AG04450 (cell line): ENCODE measurements around the gene MMP24. TPM values are rescaled to one million over a fixed set of nuclear protein-coding genes. Genes with fewer than 3 reads are reported as not detected.

Experiments
- CTCF ChIA-PET: fragments of 300-600, 350-600 bp; formaldehyde crosslinking; extraction: SDS; loops from one replicate; lab custom pipeline; 2022; ENCODE audit warnings: antibody characterized with exemption, inconsistent platforms; lab: Charles Lee
- POLR2A ChIA-PET: fragments of 350-600 bp; formaldehyde crosslinking; extraction: SDS; loops from one replicate; lab custom pipeline; 2021; ENCODE audit warnings: antibody characterized with exemption, inconsistent platforms; lab: Yijun Ruan, JAX
- DNase-seq: peaks from one replicate; pipeline ENCODE4 v3.0.0-alpha.2; 2011; ENCODE audit warnings: low read depth, low spot score
- H3K27ac ChIP-seq: one replicate; pipeline ENCODE4 v1.5.1; 2012; ENCODE audit warnings: low read depth, low read length, control low read depth
- H3K27me3 ChIP-seq: one replicate; pipeline ENCODE4 v1.6.0; 2012; ENCODE audit warnings: low read length; ENCODE audit not compliant: control insufficient read depth, insufficient read depth
- H3K4me3 ChIP-seq: 2 replicates; pipeline ENCODE4 v1.5.1; 2011; ENCODE audit warnings: mild to moderate bottlenecking, low read depth, low read length, control low read depth
- H3K9me3 ChIP-seq: 2 replicates; pipeline ENCODE4 v1.5.1; 2012; ENCODE audit warnings: low read length; ENCODE audit not compliant: control insufficient read depth, insufficient read depth
- polyA plus RNA-seq: library from polyadenylated mRNA; depleted of rRNA; stranded (reverse); fragments of >200 nt; gene quantifications from 2 replicates; pipeline ENCODE4 v1.2.3, GENCODE V29; 2011
- TF ChIP-seq, protein P1 (sequence below): IDR thresholded peaks from 2 replicates; pipeline ENCODE4 v1.5.1; 2011; ENCODE audit warnings: low read depth, low read length, control low read depth, inconsistent platforms

Gene MMP24
- polyA plus RNA-seq, 1 experiment, result 0.40 TPM

DNA sequence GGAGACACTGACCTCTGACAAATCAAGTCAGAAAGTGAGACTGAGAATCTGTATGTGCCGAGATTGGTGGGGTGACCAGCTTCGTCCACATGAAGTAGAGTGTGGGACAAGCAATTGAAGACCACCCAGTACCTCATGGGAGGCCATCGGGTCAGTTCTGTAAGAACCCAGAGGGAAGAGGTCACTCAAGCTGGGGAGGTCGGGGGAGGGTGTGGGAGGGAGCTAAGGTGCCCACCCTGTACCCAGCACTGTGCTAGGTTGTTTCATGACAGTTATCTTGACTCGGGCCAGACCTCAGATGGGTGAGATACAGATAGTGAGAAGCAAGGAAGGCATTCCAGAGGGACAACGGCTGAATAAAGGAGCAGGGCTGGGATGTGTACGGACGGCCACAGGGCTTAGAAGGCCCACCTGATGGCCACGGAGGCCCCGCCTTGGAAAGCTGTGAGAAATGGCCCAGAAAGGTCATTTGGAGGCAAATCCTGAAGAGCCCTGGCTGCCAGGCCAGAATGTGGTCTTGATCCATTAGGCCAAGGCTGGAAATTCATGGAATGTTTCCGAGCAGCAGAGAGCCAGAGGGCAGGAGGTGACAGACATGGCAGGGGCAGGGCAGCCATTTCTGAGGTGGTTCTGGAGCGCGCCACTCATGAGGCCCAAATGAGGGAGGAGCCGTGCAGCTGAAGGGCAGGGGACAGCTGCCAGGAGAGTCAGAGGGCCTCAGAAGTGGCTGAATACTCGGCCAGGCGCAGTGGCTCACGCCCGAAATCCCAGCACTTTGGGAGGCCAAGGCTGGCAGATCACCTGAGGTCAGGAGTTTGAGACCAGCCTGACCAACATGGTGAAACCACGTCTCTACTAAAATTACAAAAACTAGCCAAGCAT is 43.8 kb downstream of the MMP24 start:
- Histone ChIP-seq H3K4me3 (no peak overlapping the region), H3K27me3 (no peaks in the 10 kb centered on the region), H3K27ac (no peak overlapping the region), H3K9me3 (no peaks in the 10 kb centered on the region; the same call in 1 of the 2 replicates)
- CTCF ChIA-PET, result interaction anchor here (0.6 to 4.8 kb wide), 11 partner anchors 12 to 256 kb away, joined by 3 to 37 read pairs (median 4); no protein-coding TSS in a partner anchor
- POLR2A ChIA-PET, result no interaction called here
- DNase-seq, result no peak
- TF ChIP-seq, protein P1, sequence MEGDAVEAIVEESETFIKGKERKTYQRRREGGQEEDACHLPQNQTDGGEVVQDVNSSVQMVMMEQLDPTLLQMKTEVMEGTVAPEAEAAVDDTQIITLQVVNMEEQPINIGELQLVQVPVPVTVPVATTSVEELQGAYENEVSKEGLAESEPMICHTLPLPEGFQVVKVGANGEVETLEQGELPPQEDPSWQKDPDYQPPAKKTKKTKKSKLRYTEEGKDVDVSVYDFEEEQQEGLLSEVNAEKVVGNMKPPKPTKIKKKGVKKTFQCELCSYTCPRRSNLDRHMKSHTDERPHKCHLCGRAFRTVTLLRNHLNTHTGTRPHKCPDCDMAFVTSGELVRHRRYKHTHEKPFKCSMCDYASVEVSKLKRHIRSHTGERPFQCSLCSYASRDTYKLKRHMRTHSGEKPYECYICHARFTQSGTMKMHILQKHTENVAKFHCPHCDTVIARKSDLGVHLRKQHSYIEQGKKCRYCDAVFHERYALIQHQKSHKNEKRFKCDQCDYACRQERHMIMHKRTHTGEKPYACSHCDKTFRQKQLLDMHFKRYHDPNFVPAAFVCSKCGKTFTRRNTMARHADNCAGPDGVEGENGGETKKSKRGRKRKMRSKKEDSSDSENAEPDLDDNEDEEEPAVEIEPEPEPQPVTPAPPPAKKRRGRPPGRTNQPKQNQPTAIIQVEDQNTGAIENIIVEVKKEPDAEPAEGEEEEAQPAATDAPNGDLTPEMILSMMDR, result no peak

- ChIA-PET POLR2A (no interaction called here), CTCF (interaction anchor here (0.7 to 4.8 kb wide), 4 partner anchors 126 to 176 kb away, joined by 3 to 37 read pairs (median 6); no protein-coding TSS in a partner anchor)
- TF ChIP-seq, protein P1, result no peak
- no peaks in the 10 kb centered on the region; the same call in 1 of the 2 replicates for H3K9me3 ChIP-seq
- no peak overlapping the region for H3K4me3 ChIP-seq
- H3K27me3 ChIP-seq, result no peaks in the 10 kb centered on the region
- no peak for DNase-seq
- no peak overlapping the region for H3K27ac ChIP-seq
Observed at GRCh38 chr20:35271073-35271882, 44.8 kb downstream of the MMP24 start.

GRCh38 chr20:35271904-35272303 is 45.4 kb downstream of the MMP24 start:
- ChIA-PET POLR2A (no interaction called here), CTCF (interaction anchor here (0.5 to 3.5 kb wide), 3 partner anchors 123 to 176 kb away, joined by 3 to 10 read pairs (median 6); no protein-coding TSS in a partner anchor)
- Histone ChIP-seq H3K27me3 (no peaks in the 10 kb centered on the region), H3K9me3 (no peaks in the 10 kb centered on the region; the same call in 1 of the 2 replicates), H3K27ac (no peak overlapping the region), H3K4me3 (no peak overlapping the region)
- DNase-seq, result no peak
- TF ChIP-seq, protein P1, result no peak

GRCh38 chr20:35273449-35274171 is 47.1 kb downstream of the MMP24 start:
- Histone ChIP-seq H3K27ac (no peak overlapping the region), H3K27me3 (no peaks in the 10 kb centered on the region), H3K9me3 (no peaks in the 10 kb centered on the region; the same call in 1 of the 2 replicates), H3K4me3 (no peak overlapping the region)
- no peak for DNase-seq
- CTCF ChIA-PET, result interaction anchor here (1.0 to 3.5 kb wide), 3 partner anchors 129 to 191 kb away, joined by 5 to 13 read pairs (median 10); no protein-coding TSS in a partner anchor
- TF ChIP-seq, protein P1, result no peak
- POLR2A ChIA-PET, result interaction anchor here (0.7 to 0.8 kb wide), 2 partner anchors 127 to 275 kb away, joined by 3 to 4 read pairs; no protein-coding TSS in a partner anchor
